H1 (cell line): ENCODE results near the gene MRTFA. TPM values are rescaled to one million over a fixed set of nuclear protein-coding genes. Genes with fewer than 3 reads are reported as not detected.

ENCODE experiments used
- CTCF ChIA-PET: fragments of 300-600 bp; sonication (Branson Sonifier 250); formaldehyde crosslinking; loops from one replicate; lab custom pipeline; 2021; ENCODE audit not compliant: partially characterized antibody; lab: Charles Lee
- POLR2A ChIA-PET: fragments of 300-600 bp; sonication (Branson Sonifier 250); formaldehyde crosslinking; loops from one replicate; lab custom pipeline; 2021; ENCODE audit warnings: inconsistent platforms; ENCODE audit not compliant: partially characterized antibody; lab: Charles Lee
- DNase-seq, 2 experiments: peaks; one replicate each; pipeline versions ENCODE4 v3.0.0 to v3.0.0-alpha.2; 2010 to 2022; ENCODE audit warnings: low spot score in 2 of 2, low read depth in 1 of 2, mixed read lengths in 1 of 2
- FAIRE-seq: peaks from 2 replicates; lab custom pipeline; 2011; peaks lifted over from hg19 to GRCh38; lab: Jason Lieb, UNC
- H2AFZ ChIP-seq: 2 replicates; pipeline ENCODE4 v1.8.1; 2012; ENCODE audit warnings: low read length, inconsistent platforms
- H2AK5ac ChIP-seq: 2 replicates; pipeline ENCODE4 v1.6.1; 2013; ENCODE audit warnings: low read depth, low read length
- H2BK120ac ChIP-seq: replicated peaks from 2 replicates; pipeline ENCODE3; 2013; ENCODE audit warnings: low read depth, low read length, inconsistent platforms
- H2BK12ac ChIP-seq: 2 replicates; pipeline ENCODE4 v1.6.1; 2013; ENCODE audit warnings: low read depth, low read length
- H2BK15ac ChIP-seq: 2 replicates; pipeline ENCODE4 v1.6.1; 2013; ENCODE audit warnings: low read length
- H2BK20ac ChIP-seq: 2 replicates; pipeline ENCODE4 v1.6.1; 2013; ENCODE audit warnings: low read length
- H2BK5ac ChIP-seq: 2 replicates; pipeline ENCODE4 v1.6.1; 2013; ENCODE audit warnings: low read depth, low read length
- H3K14ac ChIP-seq: 2 replicates; pipeline ENCODE4 v1.6.1; 2013; ENCODE audit warnings: inconsistent platforms; ENCODE audit not compliant: insufficient read length
- H3K18ac ChIP-seq: 2 replicates; pipeline ENCODE4 v1.6.1; 2013; ENCODE audit warnings: low read length; ENCODE audit errors: extremely low read depth
- H3K23ac ChIP-seq: 2 replicates; pipeline ENCODE4 v1.6.1; 2013; ENCODE audit warnings: inconsistent platforms; ENCODE audit not compliant: insufficient read length
- H3K23me2 ChIP-seq: 2 replicates; pipeline ENCODE4 v1.6.1; 2013; ENCODE audit warnings: low read depth, low read length
- H3K27ac ChIP-seq: 2 replicates; pipeline ENCODE4 v1.6.1; 2011; ENCODE audit warnings: low read depth, low read length, inconsistent platforms
- H3K27me3 ChIP-seq, 4 experiments: replicated peaks in 1 of 4; 1 replicate in 1 of 4; 2 replicates in 3 of 4; pipeline versions ENCODE4 v1.6.1 to v1.8.1; 2011 to 2013; ENCODE audit warnings: low read length in 3 of 4, mild to moderate bottlenecking in 3 of 4, inconsistent platforms in 2 of 4, mixed read lengths in 2 of 4, moderate library complexity in 1 of 4; ENCODE audit not compliant: control insufficient read depth in 3 of 4, insufficient read depth in 3 of 4; ENCODE audit errors: extremely low read depth in 1 of 4
- H3K36me3 ChIP-seq, 4 experiments: 2 replicates each; pipeline versions ENCODE4 v1.6.1 to v1.8.1; 2011 to 2013; ENCODE audit warnings: mild to moderate bottlenecking in 4 of 4, low read length in 3 of 4, moderate library complexity in 2 of 4, control low read depth in 1 of 4, inconsistent platforms in 1 of 4; ENCODE audit not compliant: insufficient read depth in 4 of 4, control insufficient read depth in 2 of 4
- H3K4ac ChIP-seq: replicated peaks from 2 replicates; pipeline ENCODE3; 2013; ENCODE audit warnings: low read length, low read depth, mixed read lengths, inconsistent platforms; ENCODE audit not compliant: insufficient read length
- H3K4me1 ChIP-seq, 4 experiments: replicated peaks in 1 of 4; 1 replicate in 1 of 4; 2 replicates in 3 of 4; pipeline versions ENCODE4 v1.6.1 to v1.8.1; 2011 to 2013; ENCODE audit warnings: low read length in 3 of 4, inconsistent platforms in 2 of 4, mixed read lengths in 1 of 4; ENCODE audit not compliant: insufficient read depth in 4 of 4, control insufficient read depth in 3 of 4
- H3K4me2 ChIP-seq, 2 experiments: 2 replicates each; pipeline versions ENCODE4 v1.6.1 to v1.8.1; 2011 to 2013; ENCODE audit warnings: low read depth in 2 of 2, low read length in 2 of 2, control low read depth in 1 of 2, inconsistent platforms in 1 of 2, mild to moderate bottlenecking in 1 of 2; ENCODE audit not compliant: insufficient read depth in 1 of 2
- H3K4me3 ChIP-seq, 4 experiments: fragments of 200-600, 300-600 bp in 1 of 4; sonication (generic), shearing (Covaris generic), sonication (Bioruptor Twin) in 1 of 4; 2 replicates each; pipeline versions ENCODE4 v1.5.1 to v1.8.1; 2011 to 2016; ENCODE audit warnings: low read length in 4 of 4, low read depth in 3 of 4, control low read depth in 2 of 4, inconsistent platforms in 2 of 4, mild to moderate bottlenecking in 2 of 4, mixed read lengths in 1 of 4, moderate library complexity in 1 of 4; ENCODE audit not compliant: insufficient read depth in 2 of 4; ENCODE audit errors: extremely low read depth in 1 of 4
- H3K56ac ChIP-seq: replicated peaks from 2 replicates; pipeline ENCODE3; 2013; ENCODE audit warnings: low read depth, mild to moderate bottlenecking, mixed read lengths, low read length, inconsistent platforms; ENCODE audit not compliant: insufficient read length
- H3K79me1 ChIP-seq: 2 replicates; pipeline ENCODE4 v1.6.1; 2013; ENCODE audit warnings: low read depth, low read length, control low read depth
- H3K79me2 ChIP-seq, 2 experiments: 2 replicates each; pipeline versions ENCODE4 v1.6.1 to v1.8.1; 2012 to 2013; ENCODE audit warnings: low read length in 2 of 2, mild to moderate bottlenecking in 2 of 2, inconsistent platforms in 1 of 2; ENCODE audit not compliant: insufficient read depth in 2 of 2, control insufficient read depth in 1 of 2
- H3K9ac ChIP-seq, 4 experiments: replicated peaks in 1 of 4; 1 replicate in 1 of 4; 2 replicates in 3 of 4; pipeline versions ENCODE4 v1.6.1 to v1.8.1; 2011 to 2013; ENCODE audit warnings: low read depth in 3 of 4, low read length in 3 of 4, control low read depth in 2 of 4, mild to moderate bottlenecking in 2 of 4, moderate library complexity in 2 of 4, inconsistent platforms in 1 of 4; ENCODE audit errors: extremely low read depth in 1 of 4
- H3K9me3 ChIP-seq, 2 experiments: 2 replicates each; pipeline versions ENCODE4 v1.6.1 to v1.8.1; 2012 to 2013; ENCODE audit warnings: mild to moderate bottlenecking in 2 of 2, moderate library complexity in 2 of 2, control low read depth in 1 of 2, inconsistent platforms in 1 of 2, low read depth in 1 of 2, low read length in 1 of 2, mixed read lengths in 1 of 2; ENCODE audit not compliant: insufficient read depth in 2 of 2
- H4K20me1 ChIP-seq, 2 experiments: replicated peaks in 1 of 2; 2 replicates each; pipeline versions ENCODE3 to v1.8.1; 2011 to 2013; ENCODE audit warnings: inconsistent platforms in 2 of 2, low read length in 2 of 2, mild to moderate bottlenecking in 1 of 2; ENCODE audit not compliant: insufficient read depth in 2 of 2, control insufficient read depth in 1 of 2
- H4K5ac ChIP-seq: 2 replicates; pipeline ENCODE4 v1.6.1; 2013; ENCODE audit warnings: low read length, low read depth, mixed read lengths, inconsistent platforms; ENCODE audit not compliant: insufficient read length
- H4K8ac ChIP-seq: 2 replicates; pipeline ENCODE4 v1.8.0; 2013; ENCODE audit warnings: mild to moderate bottlenecking, moderate library complexity, low read length, inconsistent platforms; ENCODE audit not compliant: insufficient read depth; ENCODE audit errors: extremely low read depth
- H4K91ac ChIP-seq: replicated peaks from 2 replicates; pipeline ENCODE3; 2013; ENCODE audit warnings: low read length, mixed read lengths, inconsistent platforms; ENCODE audit not compliant: insufficient read length
- CBX8 ChIP-seq: fragments of 300-800, 300-1000 bp; sonication (generic); IDR thresholded peaks from 2 replicates; pipeline ENCODE4 v1.7.1; 2016; ENCODE audit warnings: low read depth, low read length, borderline replicate concordance
- CEBPB ChIP-seq: IDR thresholded peaks from 2 replicates; pipeline ENCODE4 v1.6.1; 2012; ENCODE audit warnings: low read depth, low read length
- CHD2 ChIP-seq: IDR thresholded peaks from 2 replicates; pipeline ENCODE4 v1.6.1; 2012; ENCODE audit warnings: low read length, improper control_type of control experiment
- JUND ChIP-seq: IDR thresholded peaks from 2 replicates; pipeline ENCODE4 v1.6.1; 2011; ENCODE audit warnings: mild to moderate bottlenecking, improper control_type of control experiment, low read length
- MAFK ChIP-seq: IDR thresholded peaks from 2 replicates; pipeline ENCODE4 v1.6.1; 2012; ENCODE audit warnings: low read depth, mild to moderate bottlenecking, improper control_type of control experiment, low read length
- PHF8 ChIP-seq: fragments of 200-600 bp; sonication (generic); conservative IDR thresholded peaks from 2 replicates; pipeline ENCODE4 v1.7.1; 2012; ENCODE audit warnings: low read depth, mild to moderate bottlenecking, inconsistent platforms, low read length, moderate library complexity
- WGBS, 2 experiments: shearing (Covaris generic) in 1 of 2; methylation state at CpG; one replicate each; pipeline versions ENCODE4 v1.1.6 to v1.1.7; 2013 to 2015; ENCODE audit warnings: low lambda C conversion rate in 2 of 2, mixed read lengths in 2 of 2, inconsistent platforms in 1 of 2, low coverage in 1 of 2, missing lambda C conversion rate in 1 of 2; ENCODE audit not compliant: insufficient replicate concordance in 2 of 2, insufficient coverage in 1 of 2, insufficient read length in 1 of 2; ENCODE audit errors: extremely low coverage in 1 of 2, missing lambda C conversion rate in 1 of 2; 5-methylcytosine and 5-hydroxymethylcytosine counted together
- polyA plus RNA-seq, 7 experiments: library from polyadenylated mRNA; depleted of rRNA in 3 of 7; stranded (reverse) in 5 of 7; unstranded in 2 of 7; fragments of >200 nt in 5 of 7; fragments of 200-250 nt in 2 of 7; gene quantifications; 1 replicate in 5 of 7; 2 replicates in 1 of 7; 4 replicates in 1 of 7; pipeline versions ENCODE4 v1.2.1 to v1.2.3, GENCODE V29; 2011 to 2013; ENCODE audit warnings: missing spikeins in 2 of 7, mixed read lengths in 2 of 7
- total RNA-seq: library from RNA; stranded (reverse); fragmentation: NEBNext Ultra II Directional; extraction: Animal tissue kit (Norgen Biotek cat#: 25700); gene quantifications from 2 replicates; pipeline ENCODE4 v1.2.1, GENCODE V29; 2021

Gene MRTFA
- total and polyA plus RNA-seq, 2 of the 8 experiments (the other 6 are each of a cell fraction or from before 2014, with no cell fraction given) = 5.4 to 37.9 TPM

DNA sequence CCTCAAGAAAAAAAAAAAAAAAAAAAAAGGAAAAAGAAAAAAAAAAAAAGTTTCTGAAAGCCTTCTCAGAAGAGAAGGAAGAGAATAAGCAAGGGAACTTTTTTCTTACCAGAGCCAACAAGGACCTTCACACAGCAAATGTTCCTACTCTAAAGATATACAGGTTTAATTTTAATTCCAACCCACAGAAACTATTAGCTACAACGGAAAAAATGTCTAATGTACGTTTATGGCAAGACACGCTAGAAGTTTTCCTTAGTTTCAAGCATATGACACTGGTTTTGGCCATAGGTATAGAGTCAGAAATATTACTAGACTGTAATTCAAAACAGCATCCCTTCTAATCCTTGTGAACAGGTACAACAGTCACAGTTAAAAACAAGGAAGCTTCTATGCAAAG, 120.1 kb downstream of the MRTFA start:
- WGBS, 2 experiments = 95% methylated on average over 3 of the region's 3 CpGs; no CpG with 5 or more reads in 1 of the 2 experiments
- Histone ChIP-seq H3K14ac (no peak overlapping the region), H3K56ac (no peak overlapping the region), H2BK5ac (no peak overlapping the region), H3K18ac (no peak overlapping the region), H2AFZ (no peak overlapping the region), H4K5ac (no peak overlapping the region), H4K91ac (no peak overlapping the region), H3K9ac (no peak overlapping the region), H4K8ac (no peak overlapping the region), H3K4me3 (no peak overlapping the region), H3K23ac (no peak overlapping the region), H4K20me1 (no peaks in the 10 kb centered on the region), H3K36me3 (no peaks in the 10 kb centered on the region), H3K4me2 (no peak overlapping the region), H3K4ac (no peak overlapping the region), H2BK20ac (no peak overlapping the region), H2BK12ac (no peak overlapping the region), H3K9me3 (no peaks in the 10 kb centered on the region), H3K23me2 (no peaks in the 10 kb centered on the region), H3K79me1 (no peaks in the 10 kb centered on the region), H3K27me3 (no peaks in the 10 kb centered on the region), H2BK120ac (no peak overlapping the region), H2AK5ac (no peak overlapping the region), H3K79me2 (no peaks in the 10 kb centered on the region; a peak in 1 of 4 replicates), H3K27ac (no peak overlapping the region), H2BK15ac (no peak overlapping the region), H3K4me1 (peaks cover 0 to 10% (median 2%) of the 10 kb centered on the region in 4 experiments; a peak in 2 of 7 replicates)
- no peak for DNase-seq
- FAIRE-seq = no peak
- POLR2A ChIA-PET = interaction anchor here (0.6 to 0.9 kb wide), 3 partner anchors 133 to 256 kb away, joined by 3 to 4 read pairs (median 3); no protein-coding TSS in a partner anchor
- no peak for TF ChIP-seq CEBPB
- no peak for TF ChIP-seq CHD2
- no peak for TF ChIP-seq JUND
- TF ChIP-seq PHF8 = no peak
- TF ChIP-seq CBX8 = no peak
- no peak for TF ChIP-seq MAFK
- CTCF ChIA-PET = interaction anchor here (0.6 to 3.0 kb wide), 7 partner anchors 8 to 1840 kb away, joined by 3 to 11 read pairs (median 4); no protein-coding TSS in a partner anchor
